Testis (tissue), 3 donors: Measurements from ENCODE around the gene ADGRB3. TPM values are rescaled to one million over a fixed set of nuclear protein-coding genes. Genes with fewer than 3 reads are reported as not detected.

Experiments used
- DNase-seq: peaks from one replicate; pipeline ENCODE4 v3.0.0-alpha.2; 2019
- H3K27ac ChIP-seq, 2 donors: fragments of 200-600 bp; sonication (generic); one replicate each; pipeline ENCODE4 v1.5.1; 2019
- H3K27me3 ChIP-seq: fragments of 200-600 bp; sonication (generic); one replicate; pipeline ENCODE4 v1.5.1; 2019
- H3K36me3 ChIP-seq: fragments of 200-600 bp; sonication (generic); one replicate; pipeline ENCODE4 v1.5.1; 2017; ENCODE audit warnings: low read depth; ENCODE audit errors: missing control alignments
- H3K4me1 ChIP-seq: fragments of 200-600 bp; sonication (generic); one replicate; pipeline ENCODE4 v1.5.1; 2019
- H3K4me3 ChIP-seq, 2 donors: fragments of 200-600 bp; sonication (generic); one replicate each; pipeline ENCODE4 v1.5.1; 2017 to 2019
- H3K9me3 ChIP-seq: fragments of 200-600 bp; sonication (generic); one replicate; pipeline ENCODE4 v1.5.1; 2017
- POLR2A ChIP-seq: fragments of 450-650 bp; IDR thresholded peaks from one replicate; pipeline ENCODE4 v1.6.1; 2017; ENCODE audit warnings: antibody characterized with exemption, mild to moderate bottlenecking, moderate library complexity
- WGBS, 2 donors: methylation state at CpG; one replicate each; pipeline ENCODE4 v1.1.5; 2018; 5-methylcytosine and 5-hydroxymethylcytosine counted together
- intact Hi-C: fragments of 100-400 bp; cut with DNase I; formaldehyde crosslinking; loops from one replicate; pipeline ENCODE4 v1.15.1; 2023; ENCODE audit warnings: low total_unique reads
- polyA plus RNA-seq: library from polyadenylated mRNA; stranded (reverse); fragments of 350-450 nt; fragmentation: Illumina TruSeq; extraction: RNeasy Lipid Tissue Mini Kit (QIAGEN cat#74804); gene quantifications from one replicate; pipeline ENCODE4 v1.2.3, GENCODE V29; 2014; ENCODE audit warnings: low read depth, low replicate concordance; ENCODE audit not compliant: insufficient read depth
- total RNA-seq, 2 donors: library from RNA; depleted of rRNA; stranded (reverse); fragments of >200 nt; gene quantifications; one replicate each; pipeline ENCODE4 v1.2.3, GENCODE V29; 2016
- TF ChIP-seq, protein P1 (sequence below), 3 experiments: fragments of 450-650 bp in 2 of 3; fragments of 200-600 bp in 1 of 3; sonication (generic) in 1 of 3; IDR thresholded peaks; one replicate each; pipeline ENCODE4 v1.5.1; 2016 to 2019; ENCODE audit warnings: antibody characterized with exemption in 3 of 3, mild to moderate bottlenecking in 2 of 3, moderate library complexity in 1 of 3

The ADGRB3 gene
- total and polyA plus RNA-seq, 3 donors from 2014 or later = 3.2 to 5.7 (median 4.3) TPM

DNA sequence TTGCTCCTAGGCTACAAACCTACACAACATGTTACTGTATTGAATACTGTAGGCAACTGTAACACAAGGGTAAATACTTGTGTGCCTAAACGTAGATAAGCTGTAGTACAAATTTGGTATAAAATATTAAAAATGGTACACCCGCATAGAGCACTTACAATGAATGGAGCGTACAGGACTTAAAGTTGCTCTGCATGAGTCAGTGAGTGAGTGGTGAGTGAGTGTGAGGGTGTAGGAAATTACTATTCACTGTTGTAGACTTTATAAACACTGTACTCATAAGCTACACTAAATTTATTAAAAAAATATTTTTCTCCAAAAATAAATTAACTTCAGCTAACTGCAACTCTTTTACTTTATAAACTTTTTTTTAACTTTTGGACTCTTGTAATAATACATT, 391.6 kb downstream of the ADGRB3 start:
- WGBS, 2 donors = 58 to 60% methylated on average over 3 of the region's 3 CpGs
- no peak overlapping the region for H3K27ac ChIP-seq
- H3K36me3 ChIP-seq = no peaks in the 10 kb centered on the region
- intact Hi-C loops = no loop called here
- TF ChIP-seq POLR2A = no peak
- TF ChIP-seq, protein P1, sequence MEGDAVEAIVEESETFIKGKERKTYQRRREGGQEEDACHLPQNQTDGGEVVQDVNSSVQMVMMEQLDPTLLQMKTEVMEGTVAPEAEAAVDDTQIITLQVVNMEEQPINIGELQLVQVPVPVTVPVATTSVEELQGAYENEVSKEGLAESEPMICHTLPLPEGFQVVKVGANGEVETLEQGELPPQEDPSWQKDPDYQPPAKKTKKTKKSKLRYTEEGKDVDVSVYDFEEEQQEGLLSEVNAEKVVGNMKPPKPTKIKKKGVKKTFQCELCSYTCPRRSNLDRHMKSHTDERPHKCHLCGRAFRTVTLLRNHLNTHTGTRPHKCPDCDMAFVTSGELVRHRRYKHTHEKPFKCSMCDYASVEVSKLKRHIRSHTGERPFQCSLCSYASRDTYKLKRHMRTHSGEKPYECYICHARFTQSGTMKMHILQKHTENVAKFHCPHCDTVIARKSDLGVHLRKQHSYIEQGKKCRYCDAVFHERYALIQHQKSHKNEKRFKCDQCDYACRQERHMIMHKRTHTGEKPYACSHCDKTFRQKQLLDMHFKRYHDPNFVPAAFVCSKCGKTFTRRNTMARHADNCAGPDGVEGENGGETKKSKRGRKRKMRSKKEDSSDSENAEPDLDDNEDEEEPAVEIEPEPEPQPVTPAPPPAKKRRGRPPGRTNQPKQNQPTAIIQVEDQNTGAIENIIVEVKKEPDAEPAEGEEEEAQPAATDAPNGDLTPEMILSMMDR (IDR thresholded peaks at IDR 0.05) = no peak
- H3K27me3 ChIP-seq = no peaks in the 10 kb centered on the region
- H3K9me3 ChIP-seq = no peaks in the 10 kb centered on the region
- no peak overlapping the region for H3K4me3 ChIP-seq
- DNase-seq = no peak
- H3K4me1 ChIP-seq = no peaks in the 10 kb centered on the region

DNA sequence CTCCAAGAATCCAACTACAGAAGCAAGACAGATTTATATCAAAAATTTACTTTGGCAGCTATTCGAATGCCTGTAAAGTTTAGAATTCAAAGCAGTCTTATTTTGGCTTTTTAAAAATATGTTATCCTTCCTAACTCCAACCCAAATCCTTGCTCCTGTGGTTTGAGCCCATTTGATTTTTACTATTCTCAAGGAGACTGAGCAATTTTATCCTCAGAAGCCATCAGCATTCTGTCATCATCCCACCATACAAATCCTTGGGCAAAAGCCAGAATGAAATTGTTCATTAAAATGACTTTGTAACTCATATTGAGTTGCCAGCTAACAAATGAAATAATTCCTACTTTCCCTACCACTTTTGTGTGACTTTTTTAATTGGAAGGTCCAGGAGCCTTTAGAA, 392.8 kb downstream of the ADGRB3 start:
- H3K27me3 ChIP-seq = no peaks in the 10 kb centered on the region
- no peaks in the 10 kb centered on the region for H3K4me1 ChIP-seq
- H3K9me3 ChIP-seq = no peaks in the 10 kb centered on the region
- no peak for DNase-seq
- H3K27ac ChIP-seq = no peak overlapping the region
- 86 to 91% methylated on average over 1 of the region's 1 CpG for WGBS, 2 donors
- TF ChIP-seq POLR2A = no peak
- TF ChIP-seq, protein P1 (IDR thresholded peaks at IDR 0.05) = no peak
- H3K36me3 ChIP-seq = no peaks in the 10 kb centered on the region
- no peak overlapping the region for H3K4me3 ChIP-seq
- intact Hi-C loops = no loop called here

DNA sequence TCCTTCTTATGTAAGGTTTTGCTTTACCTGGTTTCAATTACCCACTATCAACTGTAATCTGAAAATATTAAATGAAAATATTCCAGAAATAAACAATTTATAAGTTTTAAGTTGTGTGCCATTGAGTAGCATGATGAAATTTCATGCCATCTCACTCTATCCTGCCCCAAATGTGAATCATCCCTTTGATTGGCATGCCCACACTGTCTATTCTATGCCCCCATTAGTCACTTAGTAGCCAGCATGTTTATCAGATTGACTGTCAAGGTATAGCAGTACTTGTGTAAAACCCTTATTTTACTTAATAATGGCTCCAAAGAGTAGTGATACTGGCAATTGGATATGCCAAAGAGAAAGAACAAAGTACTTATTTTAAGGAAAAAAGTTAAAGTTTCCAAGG, 403.8 kb downstream of the ADGRB3 start:
- TF ChIP-seq, protein P1 (IDR thresholded peaks at IDR 0.05) = no peak
- no peak for TF ChIP-seq POLR2A
- Histone ChIP-seq H3K36me3 (no peaks in the 10 kb centered on the region), H3K4me3 (no peak overlapping the region), H3K4me1 (no peaks in the 10 kb centered on the region), H3K27ac (no peak overlapping the region), H3K27me3 (no peaks in the 10 kb centered on the region), H3K9me3 (no peaks in the 10 kb centered on the region)
- no peak for DNase-seq
- intact Hi-C loops = no loop called here

DNA sequence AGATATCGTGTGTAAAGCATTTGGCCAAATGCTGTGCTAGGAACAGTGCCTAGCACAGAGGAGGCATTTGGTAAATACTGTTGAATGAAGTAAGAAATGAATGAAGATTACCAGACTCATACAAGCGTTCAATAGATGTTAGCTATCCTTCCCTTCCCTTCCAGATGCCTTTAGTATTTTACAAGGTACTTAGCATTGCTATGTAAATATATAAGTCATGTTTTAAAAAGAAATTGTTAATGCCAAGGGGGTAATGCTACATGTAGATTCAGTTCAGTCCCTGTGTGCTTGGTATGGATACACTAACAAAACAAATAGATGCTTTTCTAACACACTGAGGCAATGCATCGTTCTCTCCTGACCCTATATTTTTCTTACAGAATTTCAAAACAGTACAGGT, 407.2 kb downstream of the ADGRB3 start:
- peaks cover 2% of the 10 kb centered on the region for H3K36me3 ChIP-seq
- no peaks in the 10 kb centered on the region for H3K27me3 ChIP-seq
- no peaks in the 10 kb centered on the region for H3K4me1 ChIP-seq
- 90% methylated on average over 3 of the region's 3 CpGs for WGBS, 2 donors
- no peaks in the 10 kb centered on the region for H3K9me3 ChIP-seq
- DNase-seq = no peak
- intact Hi-C loops = no loop called here
- no peak overlapping the region for H3K4me3 ChIP-seq
- no peak overlapping the region for H3K27ac ChIP-seq
- TF ChIP-seq POLR2A = no peak
- TF ChIP-seq, protein P1 (IDR thresholded peaks at IDR 0.05) = no peak

DNA sequence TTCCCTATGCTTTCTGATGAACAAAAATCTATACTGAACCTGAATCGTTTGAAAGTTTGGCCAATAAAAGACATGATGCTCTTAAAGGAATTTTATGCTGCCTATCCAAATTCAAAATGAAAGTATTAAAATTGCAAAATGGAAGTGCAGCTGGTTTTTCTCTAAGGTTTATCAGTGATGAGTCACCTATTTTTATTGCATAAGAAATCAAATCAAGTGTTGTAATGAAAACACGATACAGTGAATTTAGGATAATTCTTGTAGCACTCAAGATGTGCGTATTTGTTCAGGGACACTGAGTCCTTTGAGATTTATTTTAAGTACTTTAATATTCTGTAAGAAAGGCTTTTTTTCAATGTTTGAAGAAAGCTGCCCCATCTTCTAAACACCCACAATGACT, 409.5 kb downstream of the ADGRB3 start:
- no peak overlapping the region for H3K4me3 ChIP-seq
- no peak for TF ChIP-seq POLR2A
- TF ChIP-seq, protein P1 (IDR thresholded peaks at IDR 0.05) = no peak
- H3K27ac ChIP-seq = no peak overlapping the region
- H3K9me3 ChIP-seq = no peaks in the 10 kb centered on the region
- H3K27me3 ChIP-seq = no peaks in the 10 kb centered on the region
- peaks cover 2% of the 10 kb centered on the region for H3K36me3 ChIP-seq
- WGBS, 2 donors = 38 to 40% methylated on average over 3 of the region's 3 CpGs
- DNase-seq = no peak
- H3K4me1 ChIP-seq = no peaks in the 10 kb centered on the region
- intact Hi-C loops = no loop called here
